ENCODE data around the gene TSPAN17.

TSPAN17 gene

GRCh38 chr5:176621661-176622079 is 25.6 kb upstream of the TSPAN17 start:
- DNase-seq: no peak

GRCh38 chr5:176624142-176624541 is 23.1 kb upstream of the TSPAN17 start:
- no peak for DNase-seq

GRCh38 chr5:176624938-176625337 is 22.3 kb upstream of the TSPAN17 start:
- no peak for DNase-seq

GRCh38 chr5:176625512-176625911 is 21.8 kb upstream of the TSPAN17 start:
- no peak for DNase-seq

- DNase-seq: no peak
These were observed 21.1 kb upstream of the TSPAN17 start for GRCh38 chr5:176625966-176626875.

- DNase-seq: no peak
These were observed 20.4 kb upstream of the TSPAN17 start for GRCh38 chr5:176626876-176627236.

GRCh38 chr5:176627582-176627981 is 19.7 kb upstream of the TSPAN17 start:
- no peak for DNase-seq

GRCh38 chr5:176628406-176629228 is 18.7 kb upstream of the TSPAN17 start:
- no peak for DNase-seq

- DNase-seq: no peak
These were observed 17.9 kb upstream of the TSPAN17 start for GRCh38 chr5:176629317-176629852.

- DNase-seq: no peak
These were observed 17.2 kb upstream of the TSPAN17 start, which contains the start of the genes EIF4E1B and SNCB for GRCh38 chr5:176629853-176630680. Gene EIF4E1B (plus strand): TSS chr5:176630675. CDS start chr5:176642788, 12,113 bp downstream. Gene SNCB (minus strand): TSS chr5:176630534. CDS start chr5:176629654, 880 bp downstream.

- DNase-seq: no peak
These were observed 16.5 kb upstream of the TSPAN17 start for GRCh38 chr5:176630681-176631222.

- DNase-seq: no peak
These were observed 15.7 kb upstream of the TSPAN17 start for GRCh38 chr5:176631383-176632200.

GRCh38 chr5:176632745-176633144 is 14.5 kb upstream of the TSPAN17 start:
- DNase-seq: no peak

- DNase-seq: no peak
These were observed 13.7 kb upstream of the TSPAN17 start for GRCh38 chr5:176633598-176633997.

- DNase-seq: no peak
These were observed 10.9 kb upstream of the TSPAN17 start for GRCh38 chr5:176636426-176636825.

- DNase-seq: no peak
These were observed 9.7 kb upstream of the TSPAN17 start for GRCh38 chr5:176637556-176637955.

GRCh38 chr5:176638437-176638836 is 8.8 kb upstream of the TSPAN17 start:
- no peak for DNase-seq

GRCh38 chr5:176639208-176639607 is 8.1 kb upstream of the TSPAN17 start:
- no peak for DNase-seq

- DNase-seq: no peak
These were observed 7.3 kb upstream of the TSPAN17 start for GRCh38 chr5:176639981-176640380.

GRCh38 chr5:176640616-176641015 is 6.7 kb upstream of the TSPAN17 start:
- no peak for DNase-seq
